Right lung (tissue), 10 donors: ENCODE measurements around the gene IPCEF1. TPM values are rescaled to one million over a fixed set of nuclear protein-coding genes. Genes with fewer than 3 reads are reported as not detected.

ENCODE experiments used
- DNase-seq, 2 donors: peaks; one replicate each; pipeline ENCODE4 v3.0.0-alpha.2; 2013
- long read RNA-seq, 8 donors: transcript quantifications; one replicate each; lab custom pipeline, GENCODE V29; 2026
- polyA plus RNA-seq, 5 donors: library from polyadenylated mRNA; unstranded; fragments of 120-200 nt; gene quantifications; one replicate each; pipeline versions ENCODE4 v1.2.1 to v1.2.3, GENCODE V29; 2013; ENCODE audit warnings: inconsistent platforms in 1 of 5, low replicate concordance in 1 of 5; ENCODE audit not compliant: insufficient read length in 5 of 5, insufficient read depth in 1 of 5

Gene IPCEF1, protein sequence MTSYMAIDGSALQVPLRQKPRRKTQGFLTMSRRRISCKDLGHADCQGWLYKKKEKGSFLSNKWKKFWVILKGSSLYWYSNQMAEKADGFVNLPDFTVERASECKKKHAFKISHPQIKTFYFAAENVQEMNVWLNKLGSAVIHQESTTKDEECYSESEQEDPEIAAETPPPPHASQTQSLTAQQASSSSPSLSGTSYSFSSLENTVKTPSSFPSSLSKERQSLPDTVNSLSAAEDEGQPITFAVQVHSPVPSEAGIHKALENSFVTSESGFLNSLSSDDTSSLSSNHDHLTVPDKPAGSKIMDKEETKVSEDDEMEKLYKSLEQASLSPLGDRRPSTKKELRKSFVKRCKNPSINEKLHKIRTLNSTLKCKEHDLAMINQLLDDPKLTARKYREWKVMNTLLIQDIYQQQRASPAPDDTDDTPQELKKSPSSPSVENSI
- polyA plus RNA-seq, result 1 to 10 TPM; 3.4 to 6.8 (median 4.3) TPM
- long read RNA-seq, donor 1, partial matches to known transcripts, result 0 of 1 reads
- long read RNA-seq, donor 1, other reads (novel, unspliced or antisense), result 0 of 1 reads
- long read RNA-seq, donor 2, result 0 reads
- long read RNA-seq, donor 3, partial matches to known transcripts, result 0 of 1 reads
- long read RNA-seq, donor 3, other reads (novel, unspliced or antisense), result 0 of 1 reads
- long read RNA-seq, donor 4, partial matches to known transcripts, result 0 of 3 reads
- long read RNA-seq, donor 4, other reads (novel, unspliced or antisense), result 0 of 3 reads
- long read RNA-seq, donor 5, partial matches to known transcripts, result 0 of 1 reads
- long read RNA-seq, donor 5, other reads (novel, unspliced or antisense), result 0 of 1 reads
- long read RNA-seq, donor 6, partial matches to known transcripts, result 0 of 1 reads
- long read RNA-seq, donor 6, other reads (novel, unspliced or antisense), result 0 of 1 reads
- long read RNA-seq, donor 7, partial matches to known transcripts, result 0 of 1 reads
- long read RNA-seq, donor 7, other reads (novel, unspliced or antisense), result 0 of 1 reads
- long read RNA-seq, donor 8, partial matches to known transcripts, result 0 of 1 reads
- long read RNA-seq, donor 8, other reads (novel, unspliced or antisense), result 0 of 1 reads

DNA sequence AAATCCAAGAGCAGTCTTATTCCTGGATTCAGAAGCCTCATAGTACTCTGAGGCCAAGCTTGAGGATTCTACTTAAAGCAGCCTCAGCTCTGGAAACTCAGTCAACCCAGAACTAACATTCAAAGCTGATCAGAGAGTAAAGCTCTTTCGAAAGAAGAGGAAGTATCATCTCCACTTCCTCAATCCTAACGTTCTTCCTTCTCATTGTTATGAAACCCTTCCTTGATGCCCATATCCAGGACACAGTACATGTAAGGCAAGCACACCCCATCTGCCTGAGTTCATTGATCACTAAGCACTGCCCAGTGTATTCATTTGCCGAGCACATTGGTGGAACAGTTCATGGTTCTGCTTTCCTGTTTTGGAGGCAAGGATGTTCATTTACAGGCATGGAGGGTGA, at the start of gene IPCEF1:
IPCEF1 (minus strand) TSS at position 114 of the 400 bp plus-strand sequence. CDS start 90,856 bp downstream, outside the sequence.
- no peak for DNase-seq

DNA sequence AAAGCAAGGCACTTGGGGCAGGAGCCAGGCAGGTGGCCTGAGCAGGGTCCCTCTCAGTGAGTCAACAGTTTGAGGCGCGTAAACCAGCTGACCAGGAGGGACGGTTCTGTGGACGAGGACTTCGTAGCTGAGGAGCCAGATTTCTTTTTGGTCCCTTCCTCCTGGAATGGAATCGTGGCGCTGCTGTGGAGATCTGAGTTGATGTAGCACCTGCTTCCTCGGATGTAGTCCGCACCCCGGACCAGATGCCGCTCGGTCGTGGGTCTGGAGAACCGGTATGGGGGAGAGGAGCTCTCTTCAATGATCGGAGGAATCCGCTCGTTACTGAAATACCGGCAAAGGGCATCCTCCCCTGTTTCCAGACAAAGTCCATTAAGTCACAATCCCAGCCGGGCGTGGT, 49.7 kb upstream of the IPCEF1 start:
- no peak for DNase-seq

DNA sequence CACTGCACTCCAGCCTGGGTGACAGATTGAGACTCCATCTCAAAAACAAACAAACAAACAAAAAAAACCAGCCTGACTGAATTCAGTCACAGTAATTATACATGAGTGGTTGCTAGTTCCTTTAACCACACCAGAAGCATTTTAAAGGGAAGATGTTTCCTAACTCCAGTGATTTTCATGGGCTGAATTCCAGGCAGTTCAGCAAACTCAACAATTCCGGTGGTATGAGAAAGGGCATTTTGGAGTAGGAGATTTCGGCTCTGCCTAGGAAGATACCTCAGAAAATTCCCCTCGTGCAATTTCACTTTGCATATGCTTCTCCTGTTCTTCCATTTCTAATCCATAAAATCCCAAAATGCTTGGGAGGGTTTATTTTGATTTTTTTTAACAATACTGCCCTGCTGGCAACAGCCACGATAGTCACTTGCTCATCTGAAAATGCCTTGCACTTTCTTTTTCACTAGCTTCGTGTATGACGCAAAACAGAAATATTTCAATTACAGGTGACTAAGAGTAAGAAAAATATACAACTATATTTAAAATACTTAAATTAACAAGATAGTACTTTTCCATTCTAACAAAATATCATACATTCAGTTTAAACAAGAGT, 48.3 kb upstream of the IPCEF1 start:
- DNase-seq, result no peak

DNA sequence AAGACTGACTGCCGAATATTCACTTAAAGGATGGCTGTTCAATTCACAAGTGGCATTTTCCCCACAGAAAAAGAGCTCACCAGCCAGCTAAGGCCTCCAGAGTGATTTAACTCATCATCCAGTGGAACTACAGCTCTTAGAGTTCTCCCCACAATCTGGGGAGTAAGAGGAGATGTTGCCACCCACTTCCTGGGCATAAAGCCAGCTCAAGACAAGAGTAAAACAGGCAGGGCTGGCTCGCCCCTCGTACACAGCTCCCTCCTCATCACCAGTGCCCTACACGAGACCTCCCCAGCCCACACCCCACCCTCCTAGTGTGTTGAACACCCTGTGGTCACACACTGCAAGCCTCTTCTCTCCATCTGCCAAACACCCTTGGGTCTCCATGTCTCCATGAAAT, 47.2 kb upstream of the IPCEF1 start:
- no peak for DNase-seq

DNA sequence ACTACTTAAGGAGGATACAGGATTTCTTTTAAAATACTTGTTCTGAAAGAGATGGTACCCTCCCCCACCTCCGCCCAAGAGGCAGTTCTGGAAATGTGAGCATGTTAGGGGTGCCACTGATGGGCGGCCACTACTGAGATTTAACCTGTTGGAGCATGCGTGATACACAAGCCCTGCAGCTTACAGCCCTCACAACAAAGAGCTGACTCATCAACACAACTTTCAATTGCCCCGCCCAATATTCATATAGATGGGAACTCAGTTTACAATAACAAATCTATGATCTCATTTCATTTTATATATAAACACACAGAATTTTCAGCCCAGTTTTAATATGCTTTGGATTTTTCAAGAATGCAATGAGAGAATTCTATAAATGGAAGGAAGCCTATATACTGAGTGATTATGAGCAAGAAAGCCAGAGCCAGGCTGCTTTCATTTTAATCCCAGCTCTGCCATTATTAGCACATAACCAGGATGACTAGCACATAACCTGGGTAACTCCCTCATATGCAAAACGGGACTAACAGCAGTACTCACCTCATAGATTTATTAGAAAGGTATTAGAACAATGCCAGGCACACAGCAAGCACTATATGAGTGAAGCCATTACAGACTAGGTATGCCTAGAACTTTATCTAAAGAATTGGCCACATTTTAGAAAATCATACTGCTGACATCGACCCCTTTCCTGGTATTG, 45.6 kb upstream of the IPCEF1 start:
- no peak for DNase-seq

DNA sequence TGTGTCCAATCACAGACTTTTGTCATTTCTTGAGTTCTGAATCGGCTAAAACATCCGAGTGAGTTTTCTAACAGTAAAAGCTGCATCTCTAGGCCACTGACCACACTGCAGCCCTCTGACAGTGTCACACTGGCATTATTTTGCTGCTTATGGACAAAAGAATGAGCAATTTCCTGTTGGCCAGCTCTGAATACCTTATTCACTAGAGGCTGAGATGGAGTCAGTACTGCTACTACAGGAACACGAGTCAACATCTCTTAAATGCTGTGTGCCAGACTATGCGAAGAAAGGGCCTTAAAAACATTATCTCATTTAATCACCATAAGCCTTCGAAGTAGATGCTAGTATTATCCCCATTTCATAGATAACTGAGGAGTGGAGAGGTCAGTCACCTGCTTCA, 42.5 kb upstream of the IPCEF1 start:
- DNase-seq, result no peak

DNA sequence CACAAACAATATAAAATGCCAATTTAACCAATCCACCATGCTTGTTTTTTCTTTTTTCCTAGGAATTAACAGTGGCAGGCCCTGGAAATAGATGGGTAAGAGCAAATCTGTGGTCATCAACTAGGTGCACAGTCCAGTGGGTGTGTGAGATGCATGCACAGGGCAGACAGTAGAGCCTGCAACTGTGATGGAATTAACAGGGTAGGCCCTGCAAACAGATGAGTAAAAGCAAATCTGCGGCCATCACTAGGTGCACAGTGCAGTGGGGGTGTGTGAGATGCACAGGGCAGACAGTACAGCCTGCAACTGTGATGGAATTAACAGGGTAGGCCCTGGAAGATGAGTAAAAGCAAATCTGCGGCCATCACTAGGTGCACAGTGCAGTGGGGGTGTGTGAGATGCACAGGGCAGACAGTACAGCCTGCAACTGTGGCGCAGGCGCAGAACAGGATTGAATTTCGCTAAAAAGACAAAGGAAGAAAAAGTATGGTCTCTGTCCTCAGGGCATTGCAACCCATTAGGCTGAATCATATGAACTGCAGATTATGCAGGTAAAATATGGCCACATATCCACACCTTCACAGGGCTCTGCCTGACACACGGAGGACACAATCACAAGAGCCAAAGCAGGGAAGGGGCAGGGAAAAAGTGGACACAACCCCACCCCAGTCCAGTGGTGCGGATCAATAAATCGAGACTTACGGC, 41.0 kb upstream of the IPCEF1 start:
- no peak for DNase-seq

DNA sequence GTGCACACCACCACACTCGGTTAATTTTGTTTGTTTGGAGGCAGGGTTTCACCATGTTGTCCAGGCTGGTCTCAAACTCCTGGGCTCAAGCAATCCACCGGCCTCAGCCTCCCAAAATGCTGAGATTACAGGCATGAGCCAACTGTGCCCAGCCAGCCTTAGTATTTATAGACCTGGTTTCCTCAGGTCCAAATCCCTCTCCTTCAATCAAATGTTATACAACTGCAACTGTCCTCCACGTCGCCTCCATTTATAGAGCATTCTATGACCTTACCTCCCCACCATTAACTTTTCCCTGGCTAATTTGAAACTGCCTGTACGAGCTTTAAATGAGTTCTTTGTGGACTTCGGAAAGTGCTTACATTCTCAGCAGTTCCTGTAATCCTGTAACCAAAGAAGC, 39.3 kb upstream of the IPCEF1 start:
- no peak for DNase-seq

DNA sequence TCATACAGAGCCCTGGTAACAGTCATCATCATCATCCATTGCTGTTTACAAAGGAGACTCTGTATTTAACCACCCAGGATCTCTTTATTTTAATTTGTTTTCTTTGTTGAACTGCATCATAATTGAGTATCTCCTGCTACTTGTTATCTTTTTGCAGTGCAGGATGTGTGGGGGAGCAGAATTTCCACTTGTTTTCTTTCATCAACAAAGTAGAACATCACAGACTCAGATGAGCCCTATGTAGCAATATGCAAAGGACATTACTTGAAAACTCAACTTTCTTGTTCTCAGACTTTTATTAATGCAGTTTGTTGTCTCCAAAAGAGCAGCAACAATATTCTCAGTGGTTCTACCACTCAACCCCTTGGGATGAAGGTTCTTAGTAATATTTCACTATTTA, 38.7 kb upstream of the IPCEF1 start:
- no peak for DNase-seq

DNA sequence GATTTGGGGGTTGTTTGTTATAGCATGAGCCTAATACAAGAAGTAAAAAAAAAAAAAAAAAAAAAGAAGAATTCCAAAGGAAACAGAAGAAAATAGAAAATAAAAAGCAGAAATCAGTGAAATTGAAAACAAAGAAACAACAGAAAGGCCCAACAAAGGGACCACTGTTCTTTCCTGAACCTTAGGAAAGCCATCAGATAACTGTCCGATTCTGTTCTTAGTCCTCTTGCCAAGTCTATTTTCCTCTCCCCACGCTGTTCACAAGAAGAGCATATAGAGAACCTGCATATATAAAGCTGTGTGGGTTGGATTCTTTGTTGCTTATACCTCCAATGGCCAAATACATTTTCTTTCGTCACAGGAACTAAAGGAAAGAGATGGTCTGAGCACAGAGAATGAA, 38.0 kb upstream of the IPCEF1 start:
- DNase-seq, result no peak

DNA sequence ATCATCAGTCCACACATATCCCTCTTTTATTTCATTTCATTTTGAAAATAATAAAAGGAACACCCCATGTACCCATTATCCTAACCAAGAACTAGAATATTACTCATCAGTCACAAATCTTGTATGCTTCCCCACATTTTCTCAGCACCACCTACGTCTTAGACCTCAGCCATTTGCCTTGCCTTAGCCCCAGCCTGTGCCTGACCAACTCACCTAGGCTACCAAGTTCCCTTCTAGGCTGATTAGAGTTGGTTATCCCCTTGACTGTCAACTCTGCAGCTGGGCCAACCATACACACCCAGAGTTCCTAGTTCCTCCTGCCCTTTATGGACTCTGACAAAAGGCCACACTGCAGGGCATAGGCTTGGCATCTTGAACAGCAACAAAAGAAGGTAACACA, 33.4 kb upstream of the IPCEF1 start:
- DNase-seq, result no peak

DNA sequence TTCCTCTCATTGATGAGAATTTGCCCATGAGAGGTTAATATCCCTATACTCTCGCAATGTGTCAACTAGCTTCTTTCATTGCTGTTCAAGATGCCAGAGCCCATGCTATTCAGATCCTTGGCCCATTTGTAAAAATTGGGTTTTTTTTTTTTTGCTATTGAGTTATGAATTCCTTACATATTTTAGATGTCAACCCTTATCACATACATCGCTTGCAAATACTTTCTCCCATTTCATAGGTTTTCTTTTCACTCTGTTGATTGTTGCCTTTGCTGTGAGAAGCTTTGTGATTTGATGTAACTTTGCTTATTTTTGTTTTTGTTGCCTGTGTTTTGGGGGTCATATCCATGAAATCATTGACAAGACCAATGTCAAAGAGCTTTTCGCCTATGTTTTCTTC, 32.2 kb upstream of the IPCEF1 start:
- no peak for DNase-seq

DNA sequence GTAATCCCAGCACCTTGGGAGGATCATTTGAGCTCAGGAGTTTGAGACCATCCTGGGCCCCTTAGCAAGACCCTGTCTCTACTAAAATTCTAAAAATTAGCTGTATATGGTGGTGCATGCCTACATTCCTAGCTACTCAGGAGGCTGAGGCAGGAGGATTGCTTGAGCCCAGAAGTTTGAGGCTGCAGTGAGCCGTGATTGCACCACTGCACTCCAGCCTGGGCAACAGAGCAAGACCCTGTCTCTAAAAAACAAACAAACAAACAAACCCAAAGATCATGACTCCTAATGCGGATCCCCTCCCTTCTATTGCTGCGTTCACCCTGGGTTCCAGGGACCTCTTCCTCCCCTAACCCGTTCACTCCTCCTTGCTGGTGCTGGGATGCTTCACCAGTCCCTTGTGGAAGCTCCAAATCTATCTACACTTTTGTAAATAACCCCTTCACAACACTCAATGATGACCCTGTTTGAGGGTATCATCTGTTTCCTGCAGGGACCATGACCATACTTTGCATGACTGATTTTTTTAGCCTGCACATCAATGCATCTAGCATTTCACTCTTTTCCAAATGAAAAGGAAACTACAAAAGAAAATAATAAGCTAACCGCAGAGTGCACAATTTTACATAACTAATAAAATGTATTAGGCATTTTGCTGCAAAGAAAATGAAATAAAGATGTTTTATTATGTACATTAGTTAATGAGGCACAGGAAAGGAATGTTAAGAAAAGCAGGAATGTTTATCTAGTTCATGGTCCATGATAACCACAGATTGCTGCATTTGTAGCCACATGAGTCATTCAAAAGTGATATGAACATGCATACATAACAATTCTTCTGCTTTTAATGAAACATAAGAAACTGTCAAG, 30.5 kb upstream of the IPCEF1 start:
- DNase-seq, result no peak

DNA sequence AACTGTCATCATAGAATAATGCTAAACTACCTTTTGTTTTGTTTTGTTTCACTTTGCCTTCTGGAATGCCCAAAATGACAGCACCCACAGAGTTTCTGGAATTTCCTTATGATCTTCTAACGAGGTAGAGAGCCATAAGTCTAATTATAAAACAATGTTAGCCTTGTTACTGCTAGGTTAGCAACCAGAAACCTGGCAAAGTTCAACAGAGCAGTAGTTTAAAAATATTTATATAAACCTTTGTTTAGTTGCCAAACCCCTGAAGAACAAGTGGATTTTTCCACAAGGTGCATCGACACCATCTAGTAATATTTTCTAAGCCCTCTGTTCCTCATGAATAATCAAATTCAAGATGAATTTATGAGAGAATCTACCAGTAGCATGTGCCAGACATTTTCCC, 27.6 kb upstream of the IPCEF1 start:
- no peak for DNase-seq

DNA sequence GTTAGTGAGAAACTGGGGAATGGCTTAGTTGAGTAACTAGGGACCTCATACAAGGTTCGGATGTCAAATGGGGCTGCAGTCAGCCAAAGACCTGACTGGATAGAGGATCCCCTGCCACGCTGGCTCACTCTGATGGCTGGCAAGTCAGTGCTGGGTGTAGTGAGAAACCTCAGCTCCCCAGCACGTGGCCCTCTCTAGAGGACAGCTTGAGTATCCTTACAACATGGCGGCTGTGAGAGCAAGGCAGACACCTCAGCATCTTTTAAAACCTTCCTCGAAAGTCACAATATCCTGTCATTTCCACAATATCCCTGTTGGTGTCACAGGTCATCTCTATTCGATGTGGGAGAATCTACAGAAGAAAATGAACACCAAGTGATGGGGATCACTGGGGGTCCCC, 26.7 kb upstream of the IPCEF1 start:
- DNase-seq, result no peak

DNA sequence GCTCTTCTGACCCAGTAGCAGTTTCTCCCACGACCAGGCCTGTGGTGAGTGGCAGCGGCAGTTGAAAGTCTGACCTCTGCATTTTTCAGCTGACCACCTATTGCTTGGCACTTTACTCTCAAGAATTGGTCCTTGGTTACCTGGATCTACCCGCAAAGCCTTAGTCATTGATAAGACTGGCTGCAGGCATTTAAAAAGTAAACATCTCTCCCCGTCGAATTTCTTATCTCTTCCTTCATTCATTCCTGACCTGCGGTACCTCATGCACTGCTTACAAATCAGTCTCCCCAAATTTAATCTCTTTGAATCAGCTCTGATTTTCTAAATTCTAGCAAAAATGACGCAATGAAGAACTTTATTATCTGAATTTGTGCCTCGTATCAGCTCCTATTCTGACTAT, 26.1 kb upstream of the IPCEF1 start:
- no peak for DNase-seq

DNA sequence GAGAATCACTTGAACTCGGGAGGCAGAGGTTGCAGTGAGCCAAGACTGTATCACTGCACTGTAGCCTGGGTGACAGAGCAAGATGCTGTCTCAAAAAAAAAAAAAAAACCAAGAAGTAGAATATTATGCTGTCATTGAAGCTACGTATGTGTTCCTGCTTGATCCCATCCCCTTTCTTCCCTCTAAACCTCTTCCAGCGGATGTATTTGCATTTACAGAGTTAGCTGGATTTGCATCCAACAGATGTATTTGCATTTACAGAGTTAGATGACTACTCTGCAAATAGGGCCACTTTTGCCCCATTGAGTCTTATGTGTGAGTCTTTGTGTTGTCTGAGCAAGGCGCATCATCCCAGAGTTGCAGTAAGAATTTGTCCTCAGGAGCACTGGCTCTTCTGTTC, 24.9 kb upstream of the IPCEF1 start:
- no peak for DNase-seq

DNA sequence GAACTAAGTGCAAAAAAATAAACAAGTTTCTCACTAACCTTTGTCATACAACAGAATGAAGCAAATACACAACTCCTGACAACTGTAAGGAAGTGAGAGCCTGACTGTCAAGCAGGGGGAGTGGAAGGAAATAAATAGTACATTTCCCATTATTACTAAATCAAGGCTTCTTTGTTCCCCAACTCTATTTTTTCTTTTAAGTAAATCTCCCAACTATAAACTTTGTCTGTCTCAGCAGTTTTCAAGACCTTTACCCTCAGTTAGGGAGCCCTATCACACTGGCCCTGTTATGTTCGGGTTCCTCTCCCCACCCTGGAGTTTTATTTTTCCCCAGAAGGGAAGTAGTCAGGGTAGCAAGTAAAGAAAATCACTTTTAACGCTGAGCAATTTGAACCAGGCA, 24.1 kb upstream of the IPCEF1 start:
- no peak for DNase-seq

DNA sequence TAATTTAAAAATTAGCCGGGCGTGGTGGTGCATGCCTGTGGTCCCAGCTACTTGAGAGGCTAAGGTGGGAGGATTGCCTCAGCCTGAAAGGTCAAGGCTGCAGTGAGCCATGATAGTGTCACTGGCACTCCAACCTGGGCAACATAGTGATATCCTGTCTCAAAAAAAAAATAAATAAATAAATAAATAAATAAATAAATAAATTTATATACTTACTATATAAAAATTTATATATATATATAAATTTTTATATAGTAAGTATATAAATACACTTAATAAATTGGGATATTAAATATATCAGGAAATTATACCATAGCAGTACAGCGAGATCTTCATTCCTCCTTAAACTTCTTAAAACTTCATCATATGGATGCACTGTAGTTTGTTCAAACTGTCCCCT, 23.0 kb upstream of the IPCEF1 start:
- no peak for DNase-seq

DNA sequence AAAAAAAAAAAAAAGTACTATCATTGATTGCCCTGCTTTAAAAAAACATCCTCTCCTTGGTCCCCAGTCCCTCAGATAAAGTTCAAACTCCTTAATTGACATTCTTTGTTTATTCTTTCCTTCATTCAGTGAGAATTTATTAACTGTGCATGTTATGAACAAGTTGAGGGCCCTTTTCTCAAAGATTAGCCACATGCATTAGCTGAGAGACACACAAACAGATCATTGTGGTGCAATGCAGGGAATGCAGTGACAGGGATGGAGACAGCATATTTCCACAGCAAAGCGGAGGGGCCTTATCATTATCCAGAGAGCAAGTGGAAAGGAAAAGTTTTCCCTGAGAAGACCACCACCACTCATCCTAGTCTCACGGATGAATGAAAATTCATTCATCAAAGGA, 21.9 kb upstream of the IPCEF1 start:
- DNase-seq, result peak in 1 of 2 donors; percentile 53
